Esophagus muscularis mucosa (tissue), 4 donors: Measurements from ENCODE around the gene CAMTA1. TPM values are rescaled to one million over a fixed set of nuclear protein-coding genes. Genes with fewer than 3 reads are reported as not detected.

Source experiments
- DNase-seq: peaks from one replicate; pipeline ENCODE4 v3.0.0-alpha.2; 2017; ENCODE audit errors: extremely low spot score
- H3K27ac ChIP-seq, 4 donors: fragments of 200-600 bp; sonication (generic); replicated peaks in 1 of 4; 1 replicate in 3 of 4; 2 replicates in 1 of 4; pipeline ENCODE4 v1.5.1; 2016 to 2019; ENCODE audit warnings: mild to moderate bottlenecking in 1 of 4
- H3K27me3 ChIP-seq, 4 donors: fragments of 200-600 bp; sonication (generic); one replicate each; pipeline versions ENCODE4 v1.5.1 to v1.6.0; 2016 to 2019
- H3K36me3 ChIP-seq, 4 donors: fragments of 200-600 bp; sonication (generic); one replicate each; pipeline ENCODE4 v1.5.1; 2016 to 2019
- H3K4me1 ChIP-seq, 4 donors: fragments of 200-600 bp; sonication (generic); one replicate each; pipeline ENCODE4 v1.5.1; 2016 to 2019
- H3K4me3 ChIP-seq, 4 donors: fragments of 200-600 bp; sonication (generic); 1 replicate in 2 of 4; 2 replicates in 2 of 4; pipeline ENCODE4 v1.5.1; 2016 to 2019; ENCODE audit warnings: mild to moderate bottlenecking in 4 of 4, moderate library complexity in 1 of 4
- H3K9me3 ChIP-seq, 4 donors: fragments of 200-600 bp; sonication (generic); 1 replicate in 3 of 4; 2 replicates in 1 of 4; pipeline ENCODE4 v1.5.1; 2016 to 2019
- CTCF ChIP-seq, 3 experiments: fragments of 200-600 bp in 2 of 3; fragments of 450-650 bp in 1 of 3; sonication (generic) in 2 of 3; IDR thresholded peaks; one replicate each; pipeline ENCODE4 v1.5.1; 2017 to 2019; ENCODE audit warnings: antibody characterized with exemption in 3 of 3, mild to moderate bottlenecking in 2 of 3, moderate library complexity in 1 of 3
- EP300 ChIP-seq: sonication (generic); formaldehyde crosslinking; IDR thresholded peaks from one replicate; pipeline ENCODE4 v1.6.1; 2017; ENCODE audit warnings: antibody characterized with exemption
- POLR2A ChIP-seq: fragments of 450-650 bp; IDR thresholded peaks from one replicate; pipeline ENCODE4 v1.6.1; 2017; ENCODE audit warnings: antibody characterized with exemption, moderate library complexity, mild to moderate bottlenecking, low read depth
- POLR2AphosphoS5 ChIP-seq, 2 donors: sonication (generic); formaldehyde crosslinking; IDR thresholded peaks; one replicate each; pipeline ENCODE4 v1.6.1; 2017; ENCODE audit warnings: antibody characterized with exemption in 2 of 2
- WGBS: methylation state at CpG from one replicate; pipeline ENCODE4 v1.1.5; 2018; 5-methylcytosine and 5-hydroxymethylcytosine counted together
- intact Hi-C: fragments of 100-400 bp; cut with DNase I; formaldehyde crosslinking; loops from one replicate; pipeline ENCODE4 v1.15.1; 2023
- total RNA-seq, 4 donors: library from RNA; depleted of rRNA; stranded (reverse); fragments of >200 nt; gene quantifications; one replicate each; pipeline versions ENCODE4 v1.1.0 to v1.2.1, GENCODE V29; 2016

Gene CAMTA1
- total RNA-seq, 4 donors from 2014 or later: 109 to 226 (median 139) TPM

GRCh38 chr1:7383671-7384520, 598.6 kb downstream of the CAMTA1 start:
- intact Hi-C loops: no loop called here
- peak; percentile 90 for DNase-seq
- TF ChIP-seq POLR2AphosphoS5 (IDR thresholded peaks at IDR 0.05) (no peak), POLR2A (no peak), CTCF (IDR thresholded peaks at IDR 0.05) (no peak), EP300 (no peak)
- no peaks in the 10 kb centered on the region for H3K9me3 ChIP-seq
- no peaks in the 10 kb centered on the region for H3K27me3 ChIP-seq
- no peak overlapping the region for H3K4me3 ChIP-seq
- no peaks in the 10 kb centered on the region for H3K36me3 ChIP-seq
- H3K4me1 ChIP-seq: peaks cover 13 to 40% (median 34%) of the 10 kb centered on the region in 4 donors
- H3K27ac ChIP-seq: no peak overlapping the region
- WGBS: 92% methylated on average over 13 of the region's 13 CpGs

- Histone ChIP-seq H3K27ac (no peak overlapping the region), H3K4me1 (peaks cover 18 to 42% (median 34%) of the 10 kb centered on the region in 4 donors), H3K27me3 (no peaks in the 10 kb centered on the region), H3K9me3 (no peaks in the 10 kb centered on the region), H3K4me3 (no peak overlapping the region), H3K36me3 (no peaks in the 10 kb centered on the region)
- intact Hi-C loops: no loop called here
- 92% methylated on average over 6 of the region's 7 CpGs for WGBS
- peak; percentile 83 for DNase-seq
- TF ChIP-seq POLR2AphosphoS5 (IDR thresholded peaks at IDR 0.05) (no peak), POLR2A (no peak), CTCF (IDR thresholded peaks at IDR 0.05) (no peak)
Observed at GRCh38 chr1:7384679-7385078, 599.4 kb downstream of the CAMTA1 start.

- intact Hi-C loops: no loop called here
Observed at GRCh38 chr1:7385471-7386225, 600.4 kb downstream of the CAMTA1 start.

More at GRCh38 chr1:7385471-7386225, 600.4 kb downstream of the CAMTA1 start:
- peak; percentile 87 for DNase-seq
- Histone ChIP-seq H3K4me1 (peaks cover 24 to 36% (median 33%) of the 10 kb centered on the region in 4 donors), H3K9me3 (no peaks in the 10 kb centered on the region), H3K4me3 (no peak overlapping the region), H3K27me3 (no peaks in the 10 kb centered on the region), H3K36me3 (no peaks in the 10 kb centered on the region), H3K27ac (no peak overlapping the region)
- no peak for TF ChIP-seq POLR2AphosphoS5 (IDR thresholded peaks at IDR 0.05)
- no peak for TF ChIP-seq POLR2A
- TF ChIP-seq CTCF (IDR thresholded peaks at IDR 0.05): no peak
- no peak for TF ChIP-seq EP300
- 91% methylated on average over 19 of the region's 19 CpGs for WGBS
